Activated CD4-positive, alpha-beta T cell treated with anti-CD3 and anti-CD28 coated beads, Interleukin-2, amount 50 U/mL, for 1 hour (primary cell): ENCODE data around the gene CBLIF.
"Not testable (repeated sequence)": the region's sequence is repeated elsewhere in the genome, so short reads cannot be mapped to it uniquely, and the experiment has no call there.

Experiments used
- DNase-seq: peaks from one replicate; pipeline ENCODE4 v3.0.0-alpha.2; 2020

The CBLIF gene

GRCh38 chr11:59846556-59846955, 1.3 kb upstream of the CBLIF start:
- DNase-seq = no peak

GRCh38 chr11:59842316-59842715, 3.0 kb downstream of the CBLIF start:
- DNase-seq = no peak

GRCh38 chr11:59841514-59841913, 3.8 kb downstream of the CBLIF start:
- no peak for DNase-seq

GRCh38 chr11:59839615-59840014, 5.7 kb downstream of the CBLIF start:
- no peak for DNase-seq

GRCh38 chr11:59833602-59834001, 11.7 kb downstream of the CBLIF start:
- no peak for DNase-seq

GRCh38 chr11:59829358-59829757, 15.9 kb downstream of the CBLIF start:
- no peak for DNase-seq

GRCh38 chr11:59822989-59823566, 22.2 kb downstream of the CBLIF start:
- no peak for DNase-seq

- no peak for DNase-seq
Observed at GRCh38 chr11:59818572-59818971, 26.7 kb downstream of the CBLIF start.

GRCh38 chr11:59816434-59816833, 28.9 kb downstream of the CBLIF start:
- DNase-seq = not testable (repeated sequence)

- no peak for DNase-seq
Observed at GRCh38 chr11:59815754-59816153, 29.5 kb downstream of the CBLIF start.

GRCh38 chr11:59814021-59814420, 31.3 kb downstream of the CBLIF start:
- DNase-seq = no peak

GRCh38 chr11:59813364-59813763, 31.9 kb downstream of the CBLIF start:
- DNase-seq = no peak

- DNase-seq = no peak
Observed at GRCh38 chr11:59812220-59812619, 33.1 kb downstream of the CBLIF start.

- DNase-seq = no peak
Observed at GRCh38 chr11:59810911-59811259, 34.4 kb downstream of the CBLIF start.

- peak; percentile 89 for DNase-seq
Observed at GRCh38 chr11:59810189-59810910, 34.9 kb downstream of the CBLIF start, which contains the start of gene MRPL16. Gene MRPL16 (minus strand): TSS chr11:59810778. CDS start chr11:59810658, 120 bp downstream.

- DNase-seq = no peak
Observed at GRCh38 chr11:59807047-59807610, 38.2 kb downstream of the CBLIF start.

- DNase-seq = no peak
Observed at GRCh38 chr11:59804061-59804460, 41.2 kb downstream of the CBLIF start.

- DNase-seq = no peak
Observed at GRCh38 chr11:59802639-59803176, 42.6 kb downstream of the CBLIF start.

- DNase-seq = no peak
Observed at GRCh38 chr11:59801981-59802638, 43.2 kb downstream of the CBLIF start.

- no peak for DNase-seq
Observed at GRCh38 chr11:59801160-59801706, 44.1 kb downstream of the CBLIF start.

GRCh38 chr11:59800390-59801025, 44.8 kb downstream of the CBLIF start:
- no peak for DNase-seq

- DNase-seq = no peak
Observed at GRCh38 chr11:59794417-59794816, 50.9 kb downstream of the CBLIF start.

- DNase-seq = no peak
Observed at GRCh38 chr11:59792507-59792906, 52.8 kb downstream of the CBLIF start.
